Measurements from ENCODE around the gene MLKL.
"Not testable (repeated sequence)": the region's sequence is repeated elsewhere in the genome, so short reads cannot be mapped to it uniquely, and the experiment has no call there.

Gene MLKL

DNA sequence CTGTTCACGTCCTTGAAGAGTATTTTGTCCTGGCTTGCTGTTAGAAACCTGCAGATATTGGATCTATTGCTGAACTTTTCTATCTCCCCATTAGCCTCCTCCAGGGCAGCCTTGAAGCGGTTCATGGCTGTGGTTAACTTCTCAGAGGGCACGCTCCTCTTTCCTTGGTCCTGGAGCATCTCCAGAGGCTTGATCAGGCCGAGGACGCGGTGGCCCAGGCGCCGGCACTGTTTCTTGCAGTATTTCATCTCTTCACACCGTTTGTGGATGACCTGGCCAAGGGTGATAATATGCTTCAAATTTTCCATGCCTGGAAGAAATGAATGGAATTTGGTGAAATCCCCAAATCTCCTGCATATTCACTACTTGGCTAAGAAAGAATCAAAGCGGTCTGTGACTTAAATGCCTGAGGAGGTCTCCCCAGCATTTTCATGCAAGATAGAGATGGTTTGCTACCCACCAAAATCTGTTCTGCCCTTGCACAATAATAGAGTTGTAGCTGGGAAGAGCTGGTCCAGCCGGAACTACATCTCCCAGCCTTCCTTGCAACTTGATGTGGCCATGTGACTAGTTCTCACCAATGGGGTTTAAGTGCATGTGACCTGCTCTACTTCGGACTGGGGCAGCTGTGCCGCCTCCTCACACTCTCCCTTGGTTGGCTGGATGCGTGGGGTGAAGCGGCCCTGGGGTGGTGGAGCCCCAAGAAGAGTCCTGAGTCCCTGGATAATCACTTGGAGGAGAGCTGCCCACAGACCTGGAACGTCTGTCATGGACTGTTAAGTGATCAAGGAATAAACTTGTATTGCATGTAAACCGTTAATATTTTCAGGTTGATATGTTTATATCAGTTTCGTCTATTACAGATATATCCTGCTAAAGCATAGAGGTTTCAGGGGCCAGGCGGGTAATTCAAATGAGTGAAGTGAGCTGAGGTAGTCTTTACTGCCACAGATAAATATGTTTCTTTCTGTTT is 4.9 kb downstream of the MLKL start:
- peak; percentile 8 to 55 (median 38) for DNase-seq

- DNase-seq, result no peak
These were observed 9.4 kb downstream of the MLKL start for GRCh38 chr16:74691093-74691855.

DNA sequence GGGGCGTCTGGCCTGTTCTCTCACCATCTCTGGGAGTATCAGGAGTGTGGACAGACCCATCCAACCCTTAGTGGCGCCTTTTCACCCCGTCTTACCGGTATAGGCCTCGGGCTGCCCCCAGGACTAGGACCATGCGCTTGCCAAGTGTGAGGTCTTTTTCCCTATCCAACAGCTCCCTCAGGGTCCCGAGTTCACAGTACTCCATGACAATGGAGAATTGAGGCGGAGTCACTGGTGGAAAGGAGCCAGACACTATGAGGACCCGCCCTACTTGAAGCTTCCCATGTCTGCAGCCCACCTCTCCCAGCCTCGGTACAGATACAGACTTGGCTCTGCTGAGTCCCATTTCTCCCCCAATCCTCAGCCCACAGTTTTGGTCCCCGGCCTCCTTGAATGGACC is 18.1 kb downstream of the MLKL start:
- no peak for DNase-seq

- no peak for DNase-seq
These were observed 20.0 kb downstream of the MLKL start for GRCh38 chr16:74680681-74681080.

DNA sequence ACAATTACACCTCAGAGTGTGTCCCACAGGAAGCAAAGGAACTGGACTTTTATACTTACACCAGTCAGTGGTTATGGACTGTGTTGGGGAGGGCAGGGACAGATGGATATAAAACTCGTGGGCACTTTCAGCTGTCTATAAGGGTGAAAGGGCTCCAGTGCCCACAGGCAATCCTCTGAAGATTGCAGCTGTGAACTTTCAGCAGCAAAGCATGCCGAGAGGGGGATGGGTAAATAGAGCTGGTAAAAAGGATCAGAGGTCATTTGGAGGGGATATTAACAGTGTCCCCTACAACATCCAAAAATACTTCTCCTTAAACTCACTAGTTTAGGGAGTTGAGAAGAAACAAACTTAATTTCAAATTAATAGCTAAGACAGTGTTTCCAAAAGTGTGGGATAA is 20.7 kb downstream of the MLKL start:
- DNase-seq, result no peak

DNA sequence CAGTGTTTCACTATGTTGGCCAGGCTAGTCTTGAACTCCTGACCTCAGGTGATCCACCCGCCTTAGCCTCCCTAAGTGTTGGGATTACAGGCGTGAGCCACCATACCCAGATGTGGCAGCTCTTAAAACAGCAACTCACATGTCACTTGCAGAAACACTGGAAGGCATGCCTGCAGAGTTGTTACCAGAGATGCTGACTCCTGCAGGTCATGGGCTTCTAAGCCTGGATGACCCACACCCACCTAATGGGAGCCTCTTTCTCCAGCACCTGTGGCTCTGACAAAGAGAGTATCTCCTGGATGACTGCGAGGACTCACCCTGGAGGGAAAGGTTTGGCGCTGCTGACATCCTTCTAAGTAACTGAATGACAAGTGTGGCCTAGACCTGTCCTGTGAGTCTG is 22.8 kb downstream of the MLKL start:
- DNase-seq, result no peak

DNA sequence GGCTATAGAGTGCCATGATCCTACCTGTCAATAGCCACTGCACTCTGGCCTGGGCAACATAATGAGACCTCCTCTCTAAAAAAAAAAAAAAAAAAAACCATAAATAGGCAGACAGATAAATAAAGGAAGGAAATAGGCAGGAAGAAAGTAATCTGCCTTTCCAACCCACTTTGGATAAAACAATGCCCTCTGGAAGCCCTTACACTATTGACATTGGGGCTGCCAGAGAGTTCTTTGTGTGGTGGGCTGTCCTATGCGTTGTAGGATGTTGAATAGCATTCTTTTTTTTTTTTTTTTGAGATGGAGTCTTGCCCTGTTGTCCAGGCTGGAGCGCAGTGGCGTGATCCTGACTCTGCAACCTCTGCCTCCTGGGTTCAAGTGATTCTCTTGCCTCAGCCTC is 26.8 kb downstream of the MLKL start:
- no peak for DNase-seq

GRCh38 chr16:74668877-74669276 is 31.8 kb downstream of the MLKL start:
- not testable (repeated sequence) for DNase-seq

GRCh38 chr16:74667255-74667700 is 33.4 kb downstream of the MLKL start:
- DNase-seq, result peak in 3 of 6 experiments; percentile 11 to 64 (median 32)

- DNase-seq, result peak; percentile 86 to 98 (median 97)
These were observed 34.0 kb downstream of the MLKL start, which contains the start of gene RFWD3 for GRCh38 chr16:74666425-74667254. RFWD3 (minus strand) TSS chr16:74666877; CDS start chr16:74661449, 5,428 bp downstream.

- DNase-seq, result no peak
These were observed 34.6 kb downstream of the MLKL start for GRCh38 chr16:74666010-74666421.

GRCh38 chr16:74661064-74661463 is 39.6 kb downstream of the MLKL start:
- no peak for DNase-seq

DNA sequence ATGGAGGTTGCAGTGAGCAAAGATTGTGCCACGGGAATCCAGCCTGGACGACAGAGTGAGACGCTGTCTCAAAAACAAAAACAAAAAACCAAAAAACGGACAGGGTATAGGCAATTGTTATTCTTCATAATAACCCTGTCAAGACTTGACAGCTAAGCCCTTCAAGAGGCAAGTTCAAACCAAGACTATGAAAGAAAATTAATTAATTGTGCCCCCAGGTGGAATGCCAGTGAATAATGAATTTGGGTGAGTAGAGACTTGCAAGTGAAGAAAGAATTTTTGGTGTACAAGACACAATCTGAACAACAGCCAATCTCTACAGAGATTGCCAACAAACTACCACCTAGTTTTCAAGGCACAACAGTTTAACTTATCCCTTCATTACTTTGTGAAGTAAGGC is 40.3 kb downstream of the MLKL start:
- DNase-seq, result no peak

DNA sequence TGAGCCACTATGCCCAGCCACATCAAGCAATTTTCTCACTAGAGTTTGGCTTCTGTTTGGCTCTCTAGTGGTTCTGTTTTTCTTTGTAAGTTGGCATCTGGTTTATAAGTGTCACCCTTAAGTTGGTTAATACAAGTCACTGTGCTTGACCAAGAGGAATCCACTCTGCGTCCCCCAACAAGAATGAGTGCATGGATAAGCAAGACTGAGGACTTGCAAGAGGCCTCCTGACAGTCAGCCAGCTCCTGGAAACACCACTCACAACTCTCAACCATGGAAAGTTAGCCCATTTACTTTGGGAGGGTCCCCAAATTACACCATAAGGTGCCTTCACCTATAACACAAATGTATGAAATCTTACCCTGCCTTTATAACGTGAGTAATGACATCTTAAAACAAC is 41.6 kb downstream of the MLKL start:
- DNase-seq, result no peak

GRCh38 chr16:74657870-74658642 is 42.6 kb downstream of the MLKL start:
- no peak for DNase-seq

DNA sequence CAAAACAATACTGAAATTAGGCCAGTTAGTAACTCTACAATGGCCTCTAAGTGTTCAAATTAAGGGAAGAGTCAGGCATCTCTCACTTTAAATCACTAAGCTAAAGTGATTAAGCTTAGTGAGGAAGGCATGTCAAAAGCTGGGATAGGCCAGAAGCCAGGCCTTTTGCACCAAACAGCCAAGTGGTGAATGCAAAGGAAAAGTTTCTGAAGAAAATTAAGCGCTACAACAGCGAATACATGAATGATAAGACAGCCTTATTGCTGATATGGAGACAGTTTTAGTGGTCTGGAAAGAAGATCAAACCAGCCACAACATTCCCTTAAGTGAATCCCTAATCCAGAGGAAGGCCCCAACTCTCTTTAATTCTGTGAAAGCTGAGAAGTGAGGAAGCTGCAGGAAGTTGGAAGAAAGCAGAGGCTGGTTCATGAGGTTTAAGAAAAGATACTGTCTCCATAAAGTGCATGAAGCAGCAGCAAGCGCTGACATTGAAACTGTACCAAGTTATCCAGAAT is 46.1 kb downstream of the MLKL start:
- no peak for DNase-seq

GRCh38 chr16:74652883-74653282 is 47.8 kb downstream of the MLKL start:
- DNase-seq, result not testable (repeated sequence)

GRCh38 chr16:74652249-74652648 is 48.4 kb downstream of the MLKL start:
- no peak for DNase-seq

GRCh38 chr16:74651841-74652240 is 48.8 kb downstream of the MLKL start:
- no peak for DNase-seq

GRCh38 chr16:74650966-74651567 is 49.6 kb downstream of the MLKL start:
- peak in 1 of 6 experiments; percentile 4 for DNase-seq

DNA sequence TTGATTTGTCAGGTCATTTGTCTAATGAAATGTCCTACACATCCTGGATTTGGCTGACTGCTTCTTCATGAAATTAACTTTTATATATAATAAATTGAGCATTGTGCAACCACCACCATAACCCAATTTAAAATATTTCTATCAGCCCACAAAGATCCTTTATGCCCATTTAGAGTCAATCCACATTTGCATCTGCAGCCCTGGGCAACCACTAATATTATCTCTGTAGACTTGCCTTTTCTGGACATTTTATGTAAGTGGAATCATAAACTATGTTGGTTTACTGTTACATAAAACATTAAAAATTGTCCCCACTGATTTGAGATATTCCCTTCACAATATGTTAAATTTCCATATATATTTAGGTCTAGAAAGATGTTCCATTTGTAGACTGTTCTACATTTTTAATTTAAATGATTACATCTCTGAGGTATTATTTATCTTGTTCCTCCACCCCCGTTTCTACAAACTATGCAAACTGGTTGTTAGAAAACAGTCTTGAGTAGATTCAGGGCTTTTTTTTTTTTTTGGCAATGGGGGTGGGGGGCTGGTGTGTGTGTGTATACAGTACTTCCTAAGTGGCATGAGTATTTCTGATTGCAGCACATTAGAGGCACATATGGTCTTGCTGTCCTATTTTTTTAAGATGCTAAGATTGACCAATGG is 50.7 kb downstream of the MLKL start:
- DNase-seq, result no peak

Data from stimulated activated naive CD4-positive, alpha-beta T cell (primary cell).